ENCODE data around the gene EMX2.

The EMX2 gene

GRCh38 chr10:117597216-117597615 lies 54.7 kb downstream of the EMX2 start:
- no peak for DNase-seq (ENCODE audit: low read depth in 2 of 2)
- no peak for TF ChIP-seq CTCF (IDR thresholded peaks at IDR 0.05; ENCODE audit: low read depth, low read length)
- no peak overlapping the region for H3K4me3 ChIP-seq (replicated peaks in 1 of 2; ENCODE audit: low read depth in 2 of 2, low read length in 2 of 2)
